Trophoblast cell (in vitro differentiated cells and primary cell): ENCODE measurements around the gene USP34.

Source experiments
- DNase-seq, 2 donors: peaks; one replicate each; pipeline ENCODE4 v3.0.0-alpha.2; 2016
- H2AFZ ChIP-seq: 2 replicates; pipeline ENCODE4 v1.6.1; 2013; ENCODE audit warnings: low read length, moderate library complexity, mild to moderate bottlenecking; ENCODE audit not compliant: insufficient read depth, poor library complexity
- H2AK5ac ChIP-seq: 2 replicates; pipeline ENCODE4 v1.6.1; 2013; ENCODE audit warnings: mild to moderate bottlenecking, low read length
- H2BK120ac ChIP-seq: 2 replicates; pipeline ENCODE4 v1.6.1; 2013; ENCODE audit warnings: low read length, mild to moderate bottlenecking, moderate library complexity; ENCODE audit not compliant: insufficient read depth, poor library complexity
- H2BK12ac ChIP-seq: 2 replicates; pipeline ENCODE4 v1.6.1; 2013; ENCODE audit warnings: mild to moderate bottlenecking, low read length, moderate library complexity
- H2BK5ac ChIP-seq: 2 replicates; pipeline ENCODE4 v1.6.1; 2013; ENCODE audit warnings: low read length, low read depth, moderate library complexity, mild to moderate bottlenecking; ENCODE audit not compliant: poor library complexity
- H3K14ac ChIP-seq: 2 replicates; pipeline ENCODE4 v1.6.1; 2013; ENCODE audit warnings: mild to moderate bottlenecking, low read length
- H3K18ac ChIP-seq: 2 replicates; pipeline ENCODE4 v1.6.1; 2013; ENCODE audit warnings: mild to moderate bottlenecking, low read length
- H3K23ac ChIP-seq: 2 replicates; pipeline ENCODE4 v1.6.1; 2013; ENCODE audit warnings: low read length
- H3K27ac ChIP-seq: 2 replicates; pipeline ENCODE4 v1.5.1; 2013; ENCODE audit warnings: low read depth, mild to moderate bottlenecking, inconsistent platforms, low read length, moderate library complexity
- H3K27me3 ChIP-seq: 2 replicates; pipeline ENCODE4 v1.6.1; 2013; ENCODE audit warnings: inconsistent platforms, mild to moderate bottlenecking, low read length, moderate library complexity; ENCODE audit not compliant: insufficient read depth
- H3K36me3 ChIP-seq, 2 experiments: 1 replicate in 1 of 2; 2 replicates in 1 of 2; pipeline ENCODE4 v1.6.1; 2013; ENCODE audit warnings: low read length in 2 of 2, mild to moderate bottlenecking in 2 of 2, moderate library complexity in 1 of 2; ENCODE audit not compliant: insufficient read depth in 2 of 2, control insufficient read depth in 1 of 2
- H3K4ac ChIP-seq: 2 replicates; pipeline ENCODE4 v1.6.1; 2013; ENCODE audit warnings: low read depth, mild to moderate bottlenecking, low read length, moderate library complexity
- H3K4me1 ChIP-seq, 2 experiments: 1 replicate in 1 of 2; 2 replicates in 1 of 2; pipeline ENCODE4 v1.6.1; 2013; ENCODE audit warnings: low read length in 2 of 2, mild to moderate bottlenecking in 2 of 2, moderate library complexity in 1 of 2; ENCODE audit not compliant: insufficient read depth in 2 of 2, control insufficient read depth in 1 of 2
- H3K4me2 ChIP-seq: 2 replicates; pipeline ENCODE4 v1.6.1; 2013; ENCODE audit warnings: inconsistent platforms, mild to moderate bottlenecking, low read length, moderate library complexity
- H3K4me3 ChIP-seq: 2 replicates; pipeline ENCODE4 v1.5.1; 2013; ENCODE audit warnings: mild to moderate bottlenecking, low read depth, low read length, inconsistent platforms
- H3K79me1 ChIP-seq: one replicate; pipeline ENCODE4 v1.6.1; 2013; ENCODE audit warnings: low read length
- H3K79me2 ChIP-seq: 2 replicates; pipeline ENCODE4 v1.6.1; 2013; ENCODE audit warnings: low read length, mild to moderate bottlenecking; ENCODE audit not compliant: control insufficient read depth, insufficient read depth, poor library complexity
- H3K9ac ChIP-seq: 2 replicates; pipeline ENCODE4 v1.6.1; 2013; ENCODE audit warnings: mild to moderate bottlenecking, low read length
- H3K9me3 ChIP-seq: 2 replicates; pipeline ENCODE4 v1.6.1; 2013; ENCODE audit warnings: low read depth, mild to moderate bottlenecking, control low read depth, inconsistent platforms, low read length; ENCODE audit not compliant: insufficient read depth
- H4K12ac ChIP-seq: 2 replicates; pipeline ENCODE4 v1.6.1; 2013; ENCODE audit warnings: low read depth, mild to moderate bottlenecking, low read length, moderate library complexity
- H4K8ac ChIP-seq: 2 replicates; pipeline ENCODE4 v1.6.1; 2013; ENCODE audit warnings: low read depth, mild to moderate bottlenecking, low read length, moderate library complexity
- H4K91ac ChIP-seq: one replicate; pipeline ENCODE4 v1.6.1; 2013; ENCODE audit warnings: low read depth, mild to moderate bottlenecking, low read length, moderate library complexity
- WGBS: extraction: QIAGEN DNeasy Blood & Tissue Kit; methylation state at CpG from one replicate; pipeline ENCODE4 v1.1.7; 2013; ENCODE audit warnings: missing lambda C conversion rate; ENCODE audit not compliant: insufficient read length, insufficient coverage; ENCODE audit errors: extremely low coverage; 5-methylcytosine and 5-hydroxymethylcytosine counted together

Gene USP34

DNA sequence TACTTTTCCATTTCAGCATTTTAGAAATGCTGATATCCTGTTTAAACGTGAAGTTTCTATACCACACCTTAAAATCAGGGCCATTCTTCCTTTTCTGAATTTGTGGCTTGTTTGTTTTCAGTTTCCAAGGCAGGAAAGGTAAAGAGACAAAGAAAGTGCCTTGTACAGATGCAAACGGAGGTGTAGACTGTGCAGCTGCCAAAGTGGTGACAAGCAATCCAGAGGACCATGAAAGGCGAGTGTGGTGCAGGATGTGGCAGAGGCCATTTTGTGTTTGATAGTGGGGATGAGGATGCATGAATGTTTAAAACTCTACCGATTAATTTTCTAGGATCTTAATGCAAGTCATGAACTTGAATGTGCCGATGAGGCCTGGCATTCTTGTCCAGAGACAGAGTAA is 308.2 kb downstream of the USP34 start:
- Histone ChIP-seq H3K79me1 (no peaks in the 10 kb centered on the region), H3K4ac (no peak overlapping the region), H3K14ac (no peak overlapping the region), H2BK5ac (no peak overlapping the region), H2BK120ac (no peak overlapping the region), H2AFZ (no peak overlapping the region), H4K91ac (no peak overlapping the region), H3K27me3 (no peaks in the 10 kb centered on the region), H3K18ac (no peak overlapping the region), H3K79me2 (no peaks in the 10 kb centered on the region), H4K8ac (no peak overlapping the region), H3K9ac (no peak overlapping the region), H4K12ac (no peak overlapping the region), H2AK5ac (no peak overlapping the region), H3K4me1 (no peaks in the 10 kb centered on the region), H3K27ac (no peak overlapping the region), H3K9me3 (no peaks in the 10 kb centered on the region), H3K36me3 (peaks cover 12 to 20% of the 10 kb centered on the region in 2 experiments), H2BK12ac (no peak overlapping the region), H3K4me3 (no peak overlapping the region), H3K4me2 (no peak overlapping the region), H3K23ac (no peak overlapping the region)
- no peak for DNase-seq
- WGBS = no CpG with 5 or more reads among the region's 5 CpGs

GRCh38 chr2:61161888-61162287 is 309.0 kb downstream of the USP34 start, which contains the start of gene C2orf74:
TSS of gene C2orf74 (plus strand) at chr2:61162188. CDS start at chr2:61162515, 327 bp downstream.
- Histone ChIP-seq H3K9me3 (no peaks in the 10 kb centered on the region), H3K18ac (no peak within 1 kb of the TSS), H4K8ac (no peak within 1 kb of the TSS), H3K23ac (no peak within 1 kb of the TSS), H3K14ac (no peak within 1 kb of the TSS), H3K79me2 (no peaks in the 10 kb centered on the region), H4K12ac (no peak within 1 kb of the TSS), H2AFZ (no peak within 1 kb of the TSS), H2BK12ac (no peak within 1 kb of the TSS), H3K4me3 (no peak within 1 kb of the TSS), H4K91ac (no peak within 1 kb of the TSS), H3K36me3 (peaks cover 12 to 21% of the 10 kb centered on the region in 2 experiments), H3K27ac (no peak within 1 kb of the TSS), H3K79me1 (no peaks in the 10 kb centered on the region), H2BK120ac (no peak within 1 kb of the TSS), H3K4me1 (no peaks in the 10 kb centered on the region), H3K9ac (no peak within 1 kb of the TSS), H3K4ac (no peak within 1 kb of the TSS), H2AK5ac (no peak within 1 kb of the TSS), H3K27me3 (no peaks in the 10 kb centered on the region), H3K4me2 (no peak within 1 kb of the TSS), H2BK5ac (no peak within 1 kb of the TSS)
- WGBS = no CpG with 5 or more reads among the region's 5 CpGs
- no peak for DNase-seq

DNA sequence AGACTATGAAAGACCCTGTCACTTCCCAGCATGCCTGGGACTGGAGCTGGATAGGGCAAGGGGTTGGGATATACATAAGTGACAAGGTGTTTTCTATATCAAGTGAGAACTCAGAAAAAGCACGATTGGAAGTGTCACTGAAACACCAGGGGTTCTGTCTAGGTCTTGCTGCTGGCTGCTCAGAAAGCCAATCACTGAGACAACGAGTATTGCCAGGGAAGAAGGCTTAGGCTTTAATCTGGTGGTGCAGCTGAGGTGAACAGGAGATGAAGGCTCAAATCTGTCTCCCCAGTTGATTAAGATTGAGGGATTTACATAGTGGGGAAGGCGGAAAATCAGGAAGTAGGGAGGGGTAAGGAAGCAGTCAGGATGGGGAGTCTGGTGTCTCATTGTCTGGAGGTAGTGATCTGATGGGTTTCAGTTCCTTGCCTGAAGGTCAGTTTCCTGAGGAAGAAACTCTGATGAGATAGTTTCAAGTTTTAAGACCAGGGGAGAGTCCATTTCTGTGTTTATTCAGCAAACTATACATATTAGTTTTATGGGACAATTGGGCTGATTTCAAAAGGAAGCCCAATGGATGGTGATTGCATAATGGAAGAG is 312.4 kb downstream of the USP34 start:
- Histone ChIP-seq H2BK12ac (no peak overlapping the region), H3K4me1 (no peaks in the 10 kb centered on the region), H3K18ac (no peak overlapping the region), H3K4ac (no peak overlapping the region), H3K4me3 (no peak overlapping the region), H3K79me2 (no peaks in the 10 kb centered on the region), H2BK5ac (no peak overlapping the region), H3K36me3 (peaks cover 4 to 10% of the 10 kb centered on the region in 2 experiments), H3K79me1 (no peaks in the 10 kb centered on the region), H2AK5ac (no peak overlapping the region), H4K91ac (no peak overlapping the region), H2BK120ac (no peak overlapping the region), H3K9ac (no peak overlapping the region), H3K27me3 (no peaks in the 10 kb centered on the region), H3K9me3 (no peaks in the 10 kb centered on the region), H3K23ac (no peak overlapping the region), H3K27ac (no peak overlapping the region), H3K4me2 (no peak overlapping the region), H2AFZ (no peak overlapping the region), H4K8ac (no peak overlapping the region), H3K14ac (no peak overlapping the region), H4K12ac (no peak overlapping the region)
- WGBS = no CpG with 5 or more reads among the region's 3 CpGs
- DNase-seq = no peak

DNA sequence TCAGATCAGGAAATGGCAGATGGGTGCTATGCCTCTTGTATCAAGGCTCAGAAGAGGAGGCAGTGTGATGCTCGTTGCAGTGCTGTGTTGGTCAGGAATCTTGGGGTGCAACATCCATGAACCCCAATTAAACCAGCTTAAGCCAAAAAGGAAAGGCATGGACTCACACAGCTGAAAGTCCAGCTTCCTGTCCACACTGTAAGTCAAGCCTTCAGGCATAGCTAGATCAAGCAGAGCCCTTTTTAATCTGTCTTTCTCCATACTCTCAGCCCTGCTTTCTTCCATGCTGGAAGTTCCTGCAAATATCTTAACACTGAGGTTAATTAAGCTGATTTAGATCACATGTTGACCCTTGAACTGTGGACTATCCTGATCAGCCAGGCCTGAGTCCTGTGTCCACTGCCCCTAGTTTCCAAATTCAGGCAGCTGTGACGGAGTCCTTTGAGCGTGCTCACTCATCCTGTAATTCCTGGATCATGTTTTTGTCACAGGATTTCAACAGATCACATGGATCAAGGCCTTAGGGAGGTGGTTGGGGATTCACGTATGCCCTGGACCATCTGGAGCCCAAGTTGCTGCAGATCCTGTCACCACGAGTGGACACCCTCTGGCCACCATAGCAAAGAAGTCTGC is 313.4 kb downstream of the USP34 start:
- Histone ChIP-seq H4K8ac (no peak overlapping the region), H3K4me3 (no peak overlapping the region), H3K79me2 (no peaks in the 10 kb centered on the region), H3K27ac (no peak overlapping the region), H4K12ac (no peak overlapping the region), H3K4me2 (no peak overlapping the region), H3K4me1 (no peaks in the 10 kb centered on the region), H2BK5ac (no peak overlapping the region), H3K14ac (no peak overlapping the region), H3K36me3 (peaks cover 3 to 6% of the 10 kb centered on the region in 2 experiments), H2BK12ac (no peak overlapping the region), H3K23ac (no peak overlapping the region), H3K79me1 (no peaks in the 10 kb centered on the region), H3K4ac (no peak overlapping the region), H3K9me3 (no peaks in the 10 kb centered on the region), H2BK120ac (no peak overlapping the region), H4K91ac (no peak overlapping the region), H2AFZ (no peak overlapping the region), H3K27me3 (no peaks in the 10 kb centered on the region), H2AK5ac (no peak overlapping the region), H3K18ac (no peak overlapping the region), H3K9ac (no peak overlapping the region)
- no peak for DNase-seq
- WGBS = no CpG with 5 or more reads among the region's 5 CpGs
